Measurements from ENCODE around the gene CIPC.

The CIPC gene

GRCh38 chr14:77071938-77072388 lies 26.1 kb upstream of the CIPC start:
- no peak for DNase-seq

GRCh38 chr14:77074969-77075368 lies 23.1 kb upstream of the CIPC start:
- DNase-seq = no peak

- DNase-seq = no peak
Measured at GRCh38 chr14:77076113-77076631, 21.9 kb upstream of the CIPC start.

GRCh38 chr14:77077040-77077439 lies 21.0 kb upstream of the CIPC start:
- DNase-seq = no peak

- DNase-seq = no peak
Measured at GRCh38 chr14:77082356-77082755, 15.7 kb upstream of the CIPC start.

- no peak for DNase-seq
Measured at GRCh38 chr14:77083082-77083481, 15.0 kb upstream of the CIPC start.

GRCh38 chr14:77084985-77085384 lies 13.1 kb upstream of the CIPC start:
- no peak for DNase-seq

- no peak for DNase-seq
Measured at GRCh38 chr14:77085538-77085937, 12.5 kb upstream of the CIPC start.

GRCh38 chr14:77086017-77086727 lies 11.9 kb upstream of the CIPC start:
- no peak for DNase-seq

- no peak for DNase-seq
Measured at GRCh38 chr14:77086951-77087350, 11.1 kb upstream of the CIPC start.

GRCh38 chr14:77087631-77088030 lies 10.4 kb upstream of the CIPC start:
- no peak for DNase-seq

- no peak for DNase-seq
Measured at GRCh38 chr14:77088219-77088618, 9.8 kb upstream of the CIPC start.

GRCh38 chr14:77088645-77089044 lies 9.4 kb upstream of the CIPC start:
- DNase-seq = no peak

GRCh38 chr14:77091518-77091917 lies 6.5 kb upstream of the CIPC start:
- no peak for DNase-seq

GRCh38 chr14:77092676-77093075 lies 5.4 kb upstream of the CIPC start:
- no peak for DNase-seq

- peak; percentile 73 for DNase-seq
Measured at GRCh38 chr14:77094672-77095284, 3.3 kb upstream of the CIPC start.

GRCh38 chr14:77097006-77097699 lies 905 bp upstream of the CIPC start:
- DNase-seq = no peak

- no peak for DNase-seq
Measured at GRCh38 chr14:77098529-77099353, 683 bp downstream of the CIPC start.

- no peak for DNase-seq
Measured at GRCh38 chr14:77099425-77100167, 1.5 kb downstream of the CIPC start.

GRCh38 chr14:77100961-77101360 lies 2.9 kb downstream of the CIPC start:
- DNase-seq = no peak

- DNase-seq = no peak
Measured at GRCh38 chr14:77102154-77102553, 4.1 kb downstream of the CIPC start.

GRCh38 chr14:77103475-77103874 lies 5.4 kb downstream of the CIPC start:
- no peak for DNase-seq
